H1 (cell line): Measurements from ENCODE around the gene RNASEH2A. TPM values are rescaled to one million over a fixed set of nuclear protein-coding genes. Genes with fewer than 3 reads are reported as not detected.

Source experiments
- ASH2L ChIP-seq: fragments of 200-600, 300-600 bp; sonication (generic); IDR thresholded peaks from one replicate; pipeline ENCODE4 v1.7.1; 2017; ENCODE audit warnings: low read length
- CBX5 ChIP-seq: fragments of 300-800, 300-1000 bp; sonication (generic); IDR thresholded peaks from 2 replicates; pipeline ENCODE4 v1.7.1; 2016; ENCODE audit warnings: antibody characterized with exemption, low read length, low read depth
- EZH2 ChIP-seq: fragments of 200-600 bp; sonication (generic); IDR thresholded peaks from 2 replicates; pipeline ENCODE4 v1.7.1; 2012; ENCODE audit warnings: low read depth, mild to moderate bottlenecking, moderate library complexity, low read length, inconsistent platforms; ENCODE audit not compliant: severe bottlenecking
- GTF2F1 ChIP-seq: IDR thresholded peaks from 2 replicates; pipeline ENCODE4 v1.6.1; 2012; ENCODE audit warnings: low read depth, low read length, improper control_type of control experiment, borderline replicate concordance
- HDAC6 ChIP-seq: IDR thresholded peaks from one replicate; pipeline ENCODE4 v1.7.1; 2012; ENCODE audit warnings: low read depth, mild to moderate bottlenecking, inconsistent platforms, low read length, moderate library complexity
- KDM4A ChIP-seq: IDR thresholded peaks from one replicate; pipeline ENCODE4 v1.7.1; 2012; ENCODE audit warnings: low read depth, mild to moderate bottlenecking, moderate library complexity, low read length, inconsistent platforms; ENCODE audit not compliant: severe bottlenecking
- PHF8 ChIP-seq: fragments of 200-600 bp; sonication (generic); conservative IDR thresholded peaks from 2 replicates; pipeline ENCODE4 v1.7.1; 2012; ENCODE audit warnings: low read depth, mild to moderate bottlenecking, inconsistent platforms, low read length, moderate library complexity
- SIRT6 ChIP-seq: IDR thresholded peaks from one replicate; pipeline ENCODE4 v1.7.1; 2012; ENCODE audit warnings: low read length, inconsistent platforms
- TAF7 ChIP-seq: optimal IDR thresholded peaks from 2 replicates; pipeline ENCODE3; 2011; ENCODE audit warnings: low read depth, mild to moderate bottlenecking, inconsistent platforms, low read length, moderate library complexity, borderline replicate concordance
- TEAD4 ChIP-seq: IDR thresholded peaks from 2 replicates; pipeline ENCODE4 v1.6.1; 2012; ENCODE audit warnings: low read depth, low read length, inconsistent platforms, mixed read lengths
- polyA plus RNA-seq, 7 experiments: library from polyadenylated mRNA; depleted of rRNA in 3 of 7; stranded (reverse) in 5 of 7; unstranded in 2 of 7; fragments of >200 nt in 5 of 7; fragments of 200-250 nt in 2 of 7; gene quantifications; 1 replicate in 5 of 7; 2 replicates in 1 of 7; 4 replicates in 1 of 7; pipeline versions ENCODE4 v1.2.1 to v1.2.3, GENCODE V29; 2011 to 2013; ENCODE audit warnings: missing spikeins in 2 of 7, mixed read lengths in 2 of 7
- total RNA-seq: library from RNA; stranded (reverse); fragmentation: NEBNext Ultra II Directional; extraction: Animal tissue kit (Norgen Biotek cat#: 25700); gene quantifications from 2 replicates; pipeline ENCODE4 v1.2.1, GENCODE V29; 2021
- TF ChIP-seq, protein P1 (sequence below): fragments of 300-600 bp; sonication (generic); IDR thresholded peaks from 2 replicates; pipeline ENCODE4 v1.7.1; 2012; ENCODE audit warnings: low read length, moderate library complexity, mild to moderate bottlenecking, inconsistent platforms; ENCODE audit not compliant: insufficient replicate concordance

The RNASEH2A gene
- total and polyA plus RNA-seq, 2 of the 8 experiments (the other 6 are each of a cell fraction or from before 2014, with no cell fraction given) = 67.5 to 120 TPM

DNA sequence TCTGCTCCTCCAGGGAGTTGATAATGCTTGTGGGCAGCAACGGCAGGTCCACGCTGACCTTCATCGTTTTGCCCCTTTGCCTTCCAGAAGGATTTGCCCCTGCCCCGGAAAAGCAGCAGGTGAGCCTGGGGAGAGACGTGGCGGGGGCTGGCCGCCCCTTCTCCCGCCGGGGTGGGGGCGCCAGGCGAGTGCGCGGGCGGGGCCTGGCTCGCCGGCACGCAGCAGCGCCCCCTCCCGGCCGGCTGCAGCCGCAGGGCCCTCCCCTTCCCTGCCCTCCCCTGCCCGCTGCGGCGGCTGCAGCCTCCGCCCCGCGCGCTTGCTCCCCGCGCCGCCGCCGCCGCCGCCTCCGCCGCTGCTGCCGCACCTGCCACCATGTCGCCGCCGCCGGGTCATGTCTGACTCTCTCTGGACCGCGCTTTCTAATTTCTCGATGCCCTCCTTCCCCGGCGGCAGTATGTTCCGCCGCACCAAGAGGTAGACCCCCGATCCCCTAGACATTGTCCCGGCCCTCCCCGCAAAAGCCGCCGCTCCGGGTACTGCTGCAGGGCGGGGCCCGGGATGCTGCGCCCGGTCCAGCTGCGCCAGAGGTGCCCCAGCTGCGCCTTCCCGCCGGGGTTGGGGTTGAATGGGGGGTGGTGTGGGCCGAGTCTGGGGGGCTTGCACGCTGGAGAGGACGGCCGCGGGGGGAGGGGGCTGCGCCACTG is 31.9 kb downstream of the RNASEH2A start, which contains the start of gene MAST1 (continued):
- no peak for TF ChIP-seq HDAC6
- TF ChIP-seq KDM4A = peak; percentile 86
- TF ChIP-seq TEAD4 = no peak
- TF ChIP-seq, protein P1, sequence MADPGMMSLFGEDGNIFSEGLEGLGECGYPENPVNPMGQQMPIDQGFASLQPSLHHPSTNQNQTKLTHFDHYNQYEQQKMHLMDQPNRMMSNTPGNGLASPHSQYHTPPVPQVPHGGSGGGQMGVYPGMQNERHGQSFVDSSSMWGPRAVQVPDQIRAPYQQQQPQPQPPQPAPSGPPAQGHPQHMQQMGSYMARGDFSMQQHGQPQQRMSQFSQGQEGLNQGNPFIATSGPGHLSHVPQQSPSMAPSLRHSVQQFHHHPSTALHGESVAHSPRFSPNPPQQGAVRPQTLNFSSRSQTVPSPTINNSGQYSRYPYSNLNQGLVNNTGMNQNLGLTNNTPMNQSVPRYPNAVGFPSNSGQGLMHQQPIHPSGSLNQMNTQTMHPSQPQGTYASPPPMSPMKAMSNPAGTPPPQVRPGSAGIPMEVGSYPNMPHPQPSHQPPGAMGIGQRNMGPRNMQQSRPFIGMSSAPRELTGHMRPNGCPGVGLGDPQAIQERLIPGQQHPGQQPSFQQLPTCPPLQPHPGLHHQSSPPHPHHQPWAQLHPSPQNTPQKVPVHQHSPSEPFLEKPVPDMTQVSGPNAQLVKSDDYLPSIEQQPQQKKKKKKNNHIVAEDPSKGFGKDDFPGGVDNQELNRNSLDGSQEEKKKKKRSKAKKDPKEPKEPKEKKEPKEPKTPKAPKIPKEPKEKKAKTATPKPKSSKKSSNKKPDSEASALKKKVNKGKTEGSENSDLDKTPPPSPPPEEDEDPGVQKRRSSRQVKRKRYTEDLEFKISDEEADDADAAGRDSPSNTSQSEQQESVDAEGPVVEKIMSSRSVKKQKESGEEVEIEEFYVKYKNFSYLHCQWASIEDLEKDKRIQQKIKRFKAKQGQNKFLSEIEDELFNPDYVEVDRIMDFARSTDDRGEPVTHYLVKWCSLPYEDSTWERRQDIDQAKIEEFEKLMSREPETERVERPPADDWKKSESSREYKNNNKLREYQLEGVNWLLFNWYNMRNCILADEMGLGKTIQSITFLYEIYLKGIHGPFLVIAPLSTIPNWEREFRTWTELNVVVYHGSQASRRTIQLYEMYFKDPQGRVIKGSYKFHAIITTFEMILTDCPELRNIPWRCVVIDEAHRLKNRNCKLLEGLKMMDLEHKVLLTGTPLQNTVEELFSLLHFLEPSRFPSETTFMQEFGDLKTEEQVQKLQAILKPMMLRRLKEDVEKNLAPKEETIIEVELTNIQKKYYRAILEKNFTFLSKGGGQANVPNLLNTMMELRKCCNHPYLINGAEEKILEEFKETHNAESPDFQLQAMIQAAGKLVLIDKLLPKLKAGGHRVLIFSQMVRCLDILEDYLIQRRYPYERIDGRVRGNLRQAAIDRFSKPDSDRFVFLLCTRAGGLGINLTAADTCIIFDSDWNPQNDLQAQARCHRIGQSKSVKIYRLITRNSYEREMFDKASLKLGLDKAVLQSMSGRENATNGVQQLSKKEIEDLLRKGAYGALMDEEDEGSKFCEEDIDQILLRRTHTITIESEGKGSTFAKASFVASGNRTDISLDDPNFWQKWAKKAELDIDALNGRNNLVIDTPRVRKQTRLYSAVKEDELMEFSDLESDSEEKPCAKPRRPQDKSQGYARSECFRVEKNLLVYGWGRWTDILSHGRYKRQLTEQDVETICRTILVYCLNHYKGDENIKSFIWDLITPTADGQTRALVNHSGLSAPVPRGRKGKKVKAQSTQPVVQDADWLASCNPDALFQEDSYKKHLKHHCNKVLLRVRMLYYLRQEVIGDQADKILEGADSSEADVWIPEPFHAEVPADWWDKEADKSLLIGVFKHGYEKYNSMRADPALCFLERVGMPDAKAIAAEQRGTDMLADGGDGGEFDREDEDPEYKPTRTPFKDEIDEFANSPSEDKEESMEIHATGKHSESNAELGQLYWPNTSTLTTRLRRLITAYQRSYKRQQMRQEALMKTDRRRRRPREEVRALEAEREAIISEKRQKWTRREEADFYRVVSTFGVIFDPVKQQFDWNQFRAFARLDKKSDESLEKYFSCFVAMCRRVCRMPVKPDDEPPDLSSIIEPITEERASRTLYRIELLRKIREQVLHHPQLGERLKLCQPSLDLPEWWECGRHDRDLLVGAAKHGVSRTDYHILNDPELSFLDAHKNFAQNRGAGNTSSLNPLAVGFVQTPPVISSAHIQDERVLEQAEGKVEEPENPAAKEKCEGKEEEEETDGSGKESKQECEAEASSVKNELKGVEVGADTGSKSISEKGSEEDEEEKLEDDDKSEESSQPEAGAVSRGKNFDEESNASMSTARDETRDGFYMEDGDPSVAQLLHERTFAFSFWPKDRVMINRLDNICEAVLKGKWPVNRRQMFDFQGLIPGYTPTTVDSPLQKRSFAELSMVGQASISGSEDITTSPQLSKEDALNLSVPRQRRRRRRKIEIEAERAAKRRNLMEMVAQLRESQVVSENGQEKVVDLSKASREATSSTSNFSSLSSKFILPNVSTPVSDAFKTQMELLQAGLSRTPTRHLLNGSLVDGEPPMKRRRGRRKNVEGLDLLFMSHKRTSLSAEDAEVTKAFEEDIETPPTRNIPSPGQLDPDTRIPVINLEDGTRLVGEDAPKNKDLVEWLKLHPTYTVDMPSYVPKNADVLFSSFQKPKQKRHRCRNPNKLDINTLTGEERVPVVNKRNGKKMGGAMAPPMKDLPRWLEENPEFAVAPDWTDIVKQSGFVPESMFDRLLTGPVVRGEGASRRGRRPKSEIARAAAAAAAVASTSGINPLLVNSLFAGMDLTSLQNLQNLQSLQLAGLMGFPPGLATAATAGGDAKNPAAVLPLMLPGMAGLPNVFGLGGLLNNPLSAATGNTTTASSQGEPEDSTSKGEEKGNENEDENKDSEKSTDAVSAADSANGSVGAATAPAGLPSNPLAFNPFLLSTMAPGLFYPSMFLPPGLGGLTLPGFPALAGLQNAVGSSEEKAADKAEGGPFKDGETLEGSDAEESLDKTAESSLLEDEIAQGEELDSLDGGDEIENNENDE = no peak
- no peak for TF ChIP-seq GTF2F1
- TF ChIP-seq EZH2 = no peak
- TF ChIP-seq ASH2L = peak; percentile 53
- 0 out of 2 replicates have a peak, but pooled peaks have one; percentile 36 for TF ChIP-seq PHF8
- no peak for TF ChIP-seq TAF7
- no peak for TF ChIP-seq SIRT6
- no peak for TF ChIP-seq CBX5
